ENCODE results near the gene AFTPH.

Gene AFTPH

DNA sequence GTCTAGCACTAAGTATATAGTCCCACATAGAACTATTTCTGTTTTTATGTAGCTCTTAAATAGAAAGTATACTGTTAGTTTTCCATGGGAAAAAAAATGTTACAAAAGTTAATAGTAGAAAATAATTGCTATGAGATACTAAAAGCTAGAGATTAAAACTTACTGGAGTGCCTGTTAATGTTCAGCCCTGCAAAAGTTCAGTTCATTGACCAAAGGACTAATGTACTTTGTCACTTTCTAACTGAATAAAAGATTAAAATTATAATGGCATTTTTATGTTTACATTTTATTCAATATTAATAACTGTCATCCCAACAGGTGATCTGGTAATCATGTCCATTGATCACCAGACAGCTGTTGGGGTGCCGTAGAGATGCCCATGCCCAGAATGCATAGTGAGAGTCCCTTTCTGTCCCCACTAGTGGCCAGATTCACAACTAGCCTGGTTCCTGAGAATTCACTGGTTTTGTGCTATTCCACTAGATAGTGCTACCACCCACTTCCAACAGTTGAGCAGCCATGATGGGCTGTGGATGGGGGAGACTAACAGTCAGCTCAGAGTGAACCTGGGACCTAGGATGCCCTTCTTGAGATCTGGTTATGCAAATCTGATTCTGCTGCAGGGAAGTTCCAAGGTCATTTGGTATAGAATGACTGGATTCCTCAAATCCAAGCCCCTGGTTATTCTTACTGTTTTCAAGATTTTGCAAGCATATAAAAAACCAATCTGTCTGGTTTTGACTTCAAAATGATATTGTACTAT, 57.8 kb downstream of the AFTPH start:
- no peak for ATAC-seq (ENCODE audit: insufficient read depth, low read depth)
- H3K4me2 ChIP-seq (ENCODE audit: insufficient read depth, low read length): no peak overlapping the region

DNA sequence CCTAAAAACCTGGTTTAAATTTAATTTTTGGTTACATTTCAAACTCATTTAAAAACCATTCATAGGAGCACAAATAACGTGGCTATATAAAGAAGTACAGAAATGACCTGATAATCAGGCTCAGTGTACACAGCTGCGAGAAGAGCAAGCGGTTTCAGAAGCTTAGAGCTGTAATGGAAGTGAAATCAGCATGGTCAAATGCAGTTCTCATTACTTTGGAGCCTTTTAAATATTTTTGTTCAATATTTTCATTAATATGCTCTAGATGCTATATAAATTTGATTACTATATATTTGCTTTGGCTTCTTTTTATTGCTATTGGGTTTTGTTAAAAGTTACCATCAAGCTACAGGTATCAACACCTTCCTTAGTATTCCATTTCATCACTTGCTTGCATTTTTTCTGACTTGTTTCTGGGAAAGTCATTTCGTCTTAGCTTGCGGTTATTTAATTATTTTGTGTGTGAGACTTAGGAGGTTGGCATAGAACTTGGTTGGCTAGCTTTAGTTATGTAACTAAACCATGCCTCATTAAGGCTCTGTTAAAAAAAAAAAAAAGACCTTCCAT, 58.7 kb downstream of the AFTPH start:
- TF ChIP-seq EZH2 (IDR thresholded peaks at IDR 0.05; ENCODE audit: borderline replicate concordance, low read depth, low read length, severe bottlenecking) (no peak), CTCF (IDR thresholded peaks at IDR 0.05; ENCODE audit: borderline replicate concordance, extremely low read depth, low read length, poor library complexity, severe bottlenecking) (no peak)
- Histone ChIP-seq H2AFZ (ENCODE audit: low read depth, low read length) (no peak overlapping the region), H3K27ac (ENCODE audit: low read length) (no peak overlapping the region), H3K36me3 (ENCODE audit: insufficient read depth, low read length) (peaks cover 29% of the 10 kb centered on the region; the same call in 1 of the 2 replicates), H3K9me3 (ENCODE audit: insufficient read depth, low read length, severe bottlenecking) (no peaks in the 10 kb centered on the region), H3K9ac (ENCODE audit: low read depth, low read length) (no peak overlapping the region), H4K20me1 (ENCODE audit: insufficient read depth, low read length) (no peaks in the 10 kb centered on the region), H3K4me1 (ENCODE audit: insufficient read depth, low read length) (no peaks in the 10 kb centered on the region), H3K4me3 (ENCODE audit: low read depth in 1 of 2, low read length in 2 of 2) (no peak overlapping the region), H3K79me2 (ENCODE audit: insufficient read depth, low read length) (no peaks in the 10 kb centered on the region), H3K4me2 (ENCODE audit: insufficient read depth, low read length) (no peak overlapping the region), H3K27me3 (ENCODE audit: insufficient read depth, low read length, poor library complexity) (no peaks in the 10 kb centered on the region)
- ATAC-seq (ENCODE audit: insufficient read depth, low read depth): no peak
- no peak for DNase-seq

More for the DNA sequence above, 57.8 kb downstream of the AFTPH start:
- DNase-seq: no peak
- no peaks in the 10 kb centered on the region for H3K27me3 ChIP-seq (ENCODE audit: insufficient read depth, low read length, poor library complexity)
- no peak overlapping the region for H3K27ac ChIP-seq (ENCODE audit: low read length)
- no peak overlapping the region for H3K9ac ChIP-seq (ENCODE audit: low read depth, low read length)
- H3K9me3 ChIP-seq (ENCODE audit: insufficient read depth, low read length, severe bottlenecking): no peaks in the 10 kb centered on the region
- peaks cover 31% of the 10 kb centered on the region; the same call in 1 of the 2 replicates for H3K36me3 ChIP-seq (ENCODE audit: insufficient read depth, low read length)
- TF ChIP-seq EZH2 (IDR thresholded peaks at IDR 0.05; ENCODE audit: borderline replicate concordance, low read depth, low read length, severe bottlenecking) (no peak), CTCF (IDR thresholded peaks at IDR 0.05; ENCODE audit: borderline replicate concordance, extremely low read depth, low read length, poor library complexity, severe bottlenecking) (no peak)
- H4K20me1 ChIP-seq (ENCODE audit: insufficient read depth, low read length): no peaks in the 10 kb centered on the region
- H3K79me2 ChIP-seq (ENCODE audit: insufficient read depth, low read length): no peaks in the 10 kb centered on the region
- no peak overlapping the region for H3K4me3 ChIP-seq (ENCODE audit: low read depth in 1 of 2, low read length in 2 of 2)
- no peaks in the 10 kb centered on the region for H3K4me1 ChIP-seq (ENCODE audit: insufficient read depth, low read length)
- no peak overlapping the region for H2AFZ ChIP-seq (ENCODE audit: low read depth, low read length)

- DNase-seq (no peak), ATAC-seq (ENCODE audit: insufficient read depth, low read depth) (no peak)
- no peaks in the 10 kb centered on the region for H3K79me2 ChIP-seq (ENCODE audit: insufficient read depth, low read length)
- peaks cover 40% of the 10 kb centered on the region for H3K36me3 ChIP-seq (ENCODE audit: insufficient read depth, low read length)
- no peak overlapping the region for H3K4me2 ChIP-seq (ENCODE audit: insufficient read depth, low read length)
- no peaks in the 10 kb centered on the region for H3K9me3 ChIP-seq (ENCODE audit: insufficient read depth, low read length, severe bottlenecking)
- H3K4me3 ChIP-seq (ENCODE audit: low read depth in 1 of 2, low read length in 2 of 2): no peak overlapping the region
- no peaks in the 10 kb centered on the region for H3K27me3 ChIP-seq (ENCODE audit: insufficient read depth, low read length, poor library complexity)
- no peaks in the 10 kb centered on the region for H4K20me1 ChIP-seq (ENCODE audit: insufficient read depth, low read length)
- H3K27ac ChIP-seq (ENCODE audit: low read length): no peak overlapping the region
- no peak for TF ChIP-seq CTCF (IDR thresholded peaks at IDR 0.05; ENCODE audit: borderline replicate concordance, extremely low read depth, low read length, poor library complexity, severe bottlenecking)
- TF ChIP-seq EZH2 (IDR thresholded peaks at IDR 0.05; ENCODE audit: borderline replicate concordance, low read depth, low read length, severe bottlenecking): no peak
- H3K4me1 ChIP-seq (ENCODE audit: insufficient read depth, low read length): no peaks in the 10 kb centered on the region
- no peak overlapping the region for H2AFZ ChIP-seq (ENCODE audit: low read depth, low read length)
- no peak overlapping the region for H3K9ac ChIP-seq (ENCODE audit: low read depth, low read length)
Measured at GRCh38 chr2:64586054-64586453, 61.9 kb downstream of the AFTPH start.

Data from DND-41 (cell line).